ENCODE measurements around the gene DENND1A.

Gene DENND1A

DNA sequence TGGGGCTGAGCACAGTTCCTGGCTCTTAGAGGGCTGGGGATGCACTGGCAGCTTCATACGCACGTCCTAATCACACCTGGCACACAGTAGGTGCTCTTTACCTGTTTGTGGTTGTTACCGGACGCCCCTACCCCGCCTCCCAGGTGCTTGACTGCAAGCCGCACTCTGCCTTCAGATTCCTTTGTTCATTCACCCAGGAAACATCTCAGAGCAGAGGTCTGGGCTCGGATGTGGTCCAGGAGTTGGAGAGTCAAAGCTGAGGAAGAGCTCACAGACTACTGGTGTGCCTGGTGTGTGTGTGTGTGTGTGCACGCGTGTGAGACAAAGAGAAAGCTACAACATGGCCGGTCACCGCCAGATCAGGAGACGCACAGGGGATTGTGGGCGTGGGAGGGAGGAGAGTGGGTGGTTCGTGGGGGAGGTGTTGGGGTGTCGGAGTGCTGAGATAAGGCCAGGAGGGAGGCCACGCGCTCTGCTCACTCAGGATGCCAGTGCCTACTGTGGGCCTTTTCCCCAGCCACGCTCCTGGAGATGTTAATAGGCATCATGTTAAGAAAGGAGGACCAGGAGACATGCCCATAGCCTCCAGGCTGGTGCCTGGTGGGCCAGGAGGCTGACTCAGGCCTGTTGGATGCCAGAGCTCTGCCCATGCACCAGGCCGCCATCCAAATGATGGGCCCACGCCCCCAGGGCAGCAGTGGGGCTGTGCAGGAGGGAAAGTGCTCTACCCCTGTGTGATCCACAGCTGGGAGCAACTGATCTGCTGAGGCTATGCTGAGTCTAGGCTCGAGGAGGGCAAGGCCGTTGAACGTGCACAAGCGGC, 534.0 kb downstream of the DENND1A start:
- in situ Hi-C loops (cut with MboI; ENCODE audit: low sequenced_read_pairs, unreplicated experiment) = no loop called here
- TF ChIP-seq, protein P1, sequence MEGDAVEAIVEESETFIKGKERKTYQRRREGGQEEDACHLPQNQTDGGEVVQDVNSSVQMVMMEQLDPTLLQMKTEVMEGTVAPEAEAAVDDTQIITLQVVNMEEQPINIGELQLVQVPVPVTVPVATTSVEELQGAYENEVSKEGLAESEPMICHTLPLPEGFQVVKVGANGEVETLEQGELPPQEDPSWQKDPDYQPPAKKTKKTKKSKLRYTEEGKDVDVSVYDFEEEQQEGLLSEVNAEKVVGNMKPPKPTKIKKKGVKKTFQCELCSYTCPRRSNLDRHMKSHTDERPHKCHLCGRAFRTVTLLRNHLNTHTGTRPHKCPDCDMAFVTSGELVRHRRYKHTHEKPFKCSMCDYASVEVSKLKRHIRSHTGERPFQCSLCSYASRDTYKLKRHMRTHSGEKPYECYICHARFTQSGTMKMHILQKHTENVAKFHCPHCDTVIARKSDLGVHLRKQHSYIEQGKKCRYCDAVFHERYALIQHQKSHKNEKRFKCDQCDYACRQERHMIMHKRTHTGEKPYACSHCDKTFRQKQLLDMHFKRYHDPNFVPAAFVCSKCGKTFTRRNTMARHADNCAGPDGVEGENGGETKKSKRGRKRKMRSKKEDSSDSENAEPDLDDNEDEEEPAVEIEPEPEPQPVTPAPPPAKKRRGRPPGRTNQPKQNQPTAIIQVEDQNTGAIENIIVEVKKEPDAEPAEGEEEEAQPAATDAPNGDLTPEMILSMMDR (IDR thresholded peaks at IDR 0.05; ENCODE audit: borderline replicate concordance, control extremely low read depth, extremely low read depth, insufficient read depth, missing control alignments) = no peak
- DNase-seq (ENCODE audit: low spot score) = no peak

DNA sequence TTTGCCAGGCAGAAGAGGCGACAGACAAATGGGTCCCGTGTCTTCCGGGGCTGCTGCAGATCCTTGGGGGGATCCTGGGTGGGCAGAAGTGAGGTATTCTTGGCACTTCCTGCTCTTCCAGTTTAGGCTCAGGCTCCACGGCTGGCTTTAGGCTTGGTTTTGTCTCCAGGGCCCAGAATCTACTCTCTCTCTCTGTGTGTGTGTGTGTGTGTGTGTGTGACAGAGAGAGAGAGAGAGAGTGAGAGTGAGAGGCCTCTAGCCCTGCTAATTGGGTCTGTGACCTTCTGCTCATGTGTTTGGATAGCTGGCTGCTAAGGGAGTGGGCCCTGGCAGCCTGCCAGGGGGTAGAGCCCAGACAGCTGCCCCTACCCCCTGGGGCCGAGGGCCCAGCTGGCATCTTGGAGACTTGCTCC, 534.6 kb downstream of the DENND1A start:
- TF ChIP-seq, protein P1 (IDR thresholded peaks at IDR 0.05; ENCODE audit: borderline replicate concordance, control extremely low read depth, extremely low read depth, insufficient read depth, missing control alignments) = no peak
- in situ Hi-C loops (cut with MboI; ENCODE audit: low sequenced_read_pairs, unreplicated experiment) = no loop called here
- no peak for DNase-seq (ENCODE audit: low spot score)

DNA sequence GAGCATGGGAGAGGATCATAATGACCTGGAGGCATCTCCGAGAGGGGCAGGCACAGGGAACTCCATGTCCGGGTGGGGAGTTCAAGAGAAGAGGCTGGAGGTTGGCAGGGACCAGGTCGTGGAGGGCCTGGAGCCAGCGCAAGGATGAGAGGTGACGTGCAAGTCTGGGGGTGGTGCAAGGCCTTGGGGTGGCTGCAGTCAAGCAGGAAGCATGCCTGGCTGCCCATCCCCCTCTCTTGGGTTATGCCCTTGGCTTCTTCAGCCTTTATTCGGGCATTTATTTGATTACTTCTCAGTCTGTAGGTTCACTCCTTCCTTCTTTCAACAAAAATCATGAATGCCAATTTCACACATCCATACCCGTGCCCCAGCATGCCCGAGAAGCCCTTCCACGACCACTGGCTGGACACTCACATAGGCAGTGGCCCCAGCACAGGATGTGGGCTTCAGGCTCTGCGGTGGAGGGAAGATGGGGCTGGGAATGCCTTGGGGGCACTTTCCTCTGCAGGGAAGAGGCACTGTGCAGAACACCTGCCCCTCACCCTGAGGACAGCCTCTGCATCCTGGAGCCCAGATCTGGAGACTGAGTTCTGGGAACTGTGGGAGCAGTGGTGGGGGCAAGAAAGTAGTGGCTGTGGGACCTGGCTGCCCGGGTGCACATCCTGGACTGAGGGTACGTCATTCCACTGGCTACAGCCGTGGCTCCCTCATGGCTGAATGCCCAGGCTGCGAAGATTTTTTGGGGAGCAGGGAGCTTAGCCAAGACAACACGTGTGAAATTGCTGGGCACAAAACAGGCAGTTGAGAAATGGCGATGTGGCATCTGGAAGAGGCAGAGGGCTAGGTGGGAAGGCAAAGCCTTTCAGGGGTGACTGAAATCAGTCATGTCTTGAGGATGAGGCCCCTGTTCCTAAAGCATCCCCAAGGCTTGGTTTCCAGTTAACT, 535.4 kb downstream of the DENND1A start:
- no peak for DNase-seq (ENCODE audit: low spot score)
- in situ Hi-C loops (cut with MboI; ENCODE audit: low sequenced_read_pairs, unreplicated experiment) = no loop called here
- TF ChIP-seq, protein P1 (IDR thresholded peaks at IDR 0.05; ENCODE audit: borderline replicate concordance, control extremely low read depth, extremely low read depth, insufficient read depth, missing control alignments) = no peak

DNA sequence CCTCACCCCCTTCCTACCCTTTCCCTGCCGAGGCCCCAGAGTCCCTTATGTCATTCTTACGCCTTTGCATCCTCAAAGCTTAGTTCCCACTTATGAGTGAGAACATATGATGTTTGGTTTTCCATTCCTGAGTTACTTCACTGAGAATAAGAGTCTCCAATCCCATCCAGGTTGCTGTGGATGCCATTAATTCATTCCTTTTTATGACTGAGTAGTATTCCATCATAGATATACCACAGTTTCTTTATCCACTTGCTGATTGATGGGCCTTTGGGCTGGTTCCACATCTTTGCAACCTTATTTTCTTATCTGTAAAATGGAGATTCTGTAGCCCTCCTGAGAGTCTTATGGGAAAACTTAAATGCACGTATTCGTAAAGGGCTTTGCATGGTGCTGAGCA, 537.1 kb downstream of the DENND1A start:
- DNase-seq (ENCODE audit: low spot score) = no peak
- TF ChIP-seq, protein P1 (IDR thresholded peaks at IDR 0.05; ENCODE audit: borderline replicate concordance, control extremely low read depth, extremely low read depth, insufficient read depth, missing control alignments) = no peak
- in situ Hi-C loops (cut with MboI; ENCODE audit: low sequenced_read_pairs, unreplicated experiment) = no loop called here

DNA sequence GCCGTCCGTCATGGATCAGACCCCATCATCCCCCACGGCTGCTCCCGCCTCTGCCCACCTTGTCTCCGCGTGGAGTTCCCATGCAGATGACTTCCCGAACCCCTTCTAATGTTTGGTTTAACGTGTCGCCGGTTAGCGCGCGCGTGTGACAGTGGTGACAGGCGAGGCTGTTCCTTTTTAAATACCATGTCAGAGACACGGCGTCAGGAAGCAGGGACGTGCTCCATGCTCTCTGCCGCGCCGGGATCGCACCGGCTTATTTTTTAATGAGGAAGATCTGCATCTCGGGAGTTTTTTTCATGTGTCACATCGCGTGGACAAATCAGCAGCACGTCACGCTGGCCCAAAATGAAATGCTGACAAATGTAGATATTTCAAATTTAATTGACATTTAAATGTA, 538.0 kb downstream of the DENND1A start:
- TF ChIP-seq, protein P1 (IDR thresholded peaks at IDR 0.05; ENCODE audit: borderline replicate concordance, control extremely low read depth, extremely low read depth, insufficient read depth, missing control alignments) = no peak
- in situ Hi-C loops (cut with MboI; ENCODE audit: low sequenced_read_pairs, unreplicated experiment) = no loop called here
- DNase-seq (ENCODE audit: low spot score) = no peak

DNA sequence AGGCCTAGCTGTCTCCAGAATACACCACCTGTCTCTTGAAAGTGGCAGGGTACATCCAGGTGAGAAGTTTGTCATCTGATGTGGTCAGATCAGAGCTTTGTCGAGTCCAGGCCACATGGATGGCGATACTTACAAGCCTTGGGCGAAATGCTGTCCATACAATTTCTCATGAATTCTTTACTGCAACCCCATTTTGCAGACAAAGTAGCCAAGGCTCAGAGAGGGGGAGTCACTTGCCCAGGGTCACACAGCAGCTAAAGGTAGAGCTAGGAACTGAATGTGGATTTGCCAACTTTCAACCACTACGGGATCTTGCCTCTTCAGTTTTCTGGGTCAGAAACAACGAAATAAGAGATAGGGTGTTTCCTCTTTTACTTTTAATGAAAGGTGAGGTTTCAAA, 538.7 kb downstream of the DENND1A start:
- in situ Hi-C loops (cut with MboI; ENCODE audit: low sequenced_read_pairs, unreplicated experiment) = no loop called here
- TF ChIP-seq, protein P1 (IDR thresholded peaks at IDR 0.05; ENCODE audit: borderline replicate concordance, control extremely low read depth, extremely low read depth, insufficient read depth, missing control alignments) = no peak
- DNase-seq (ENCODE audit: low spot score) = no peak
